Fibroblast of lung (primary cell): ENCODE measurements around the gene HOXC5. TPM values are rescaled to one million over a fixed set of nuclear protein-coding genes. Genes with fewer than 3 reads are reported as not detected.
"Not testable (repeated sequence)": the region's sequence is repeated elsewhere in the genome, so short reads cannot be mapped to it uniquely, and the experiment has no call there.

ENCODE experiments used
- DNase-seq, 2 donors: peaks; one replicate each; pipeline versions ENCODE4 v3.0.0 to v3.0.0-alpha.2; 2010; ENCODE audit warnings: low read depth in 2 of 2
- H2AFZ ChIP-seq: 2 replicates; pipeline ENCODE4 v1.5.1; 2012; ENCODE audit warnings: low read length, control low read depth, inconsistent platforms
- H3K27ac ChIP-seq: 2 replicates; pipeline ENCODE4 v1.5.1; 2011; ENCODE audit warnings: low read length, control low read depth; ENCODE audit not compliant: insufficient read depth
- H3K27me3 ChIP-seq: 2 replicates; pipeline ENCODE4 v1.5.1; 2011; ENCODE audit warnings: mild to moderate bottlenecking, low read length; ENCODE audit not compliant: control insufficient read depth, insufficient read depth
- H3K36me3 ChIP-seq: 2 replicates; pipeline ENCODE4 v1.5.1; 2011; ENCODE audit warnings: low read length; ENCODE audit not compliant: control insufficient read depth, insufficient read depth
- H3K4me1 ChIP-seq: 2 replicates; pipeline ENCODE4 v1.5.1; 2011; ENCODE audit warnings: low read length; ENCODE audit not compliant: control insufficient read depth, insufficient read depth; ENCODE audit errors: extremely low read depth
- H3K4me2 ChIP-seq: 2 replicates; pipeline ENCODE4 v1.5.1; 2011; ENCODE audit warnings: low read length, control low read depth; ENCODE audit not compliant: insufficient read depth; ENCODE audit errors: extremely low read depth
- H3K4me3 ChIP-seq, 4 experiments: fragments of 200-600 bp in 1 of 4; sonication (generic) in 1 of 4; replicated peaks in 1 of 4; 2 replicates each; pipeline ENCODE4 v1.5.1; 2011 to 2016; ENCODE audit warnings: low read length in 4 of 4, low read depth in 3 of 4, mild to moderate bottlenecking in 3 of 4, control low read depth in 2 of 4, inconsistent platforms in 1 of 4, mixed read lengths in 1 of 4; ENCODE audit not compliant: insufficient read depth in 1 of 4; ENCODE audit errors: control extremely low read depth in 1 of 4
- H3K79me2 ChIP-seq: 2 replicates; pipeline ENCODE4 v1.5.1; 2012; ENCODE audit warnings: mild to moderate bottlenecking, low read length, inconsistent platforms; ENCODE audit not compliant: control insufficient read depth, insufficient read depth
- H3K9ac ChIP-seq: 2 replicates; pipeline ENCODE4 v1.5.1; 2011; ENCODE audit warnings: mild to moderate bottlenecking, low read length, control low read depth; ENCODE audit not compliant: insufficient read depth
- H3K9me3 ChIP-seq: 2 replicates; pipeline ENCODE4 v1.5.1; 2012; ENCODE audit warnings: low read depth, low read length; ENCODE audit not compliant: control insufficient read depth, insufficient read depth
- H4K20me1 ChIP-seq: 2 replicates; pipeline ENCODE4 v1.5.1; 2011; ENCODE audit warnings: low read length; ENCODE audit not compliant: control insufficient read depth, insufficient read depth; ENCODE audit errors: extremely low read depth
- CTCF ChIP-seq, 2 donors: IDR thresholded peaks in 1 of 2; conservative IDR thresholded peaks in 1 of 2; 1 replicate in 1 of 2; 2 replicates in 1 of 2; pipeline ENCODE4 v1.5.1; 2011 to 2012; ENCODE audit warnings: low read length in 2 of 2, control low read depth in 1 of 2, inconsistent platforms in 1 of 2, low read depth in 1 of 2, mild to moderate bottlenecking in 1 of 2
- EZH2 ChIP-seq: IDR thresholded peaks from 2 replicates; pipeline ENCODE4 v1.5.1; 2012; ENCODE audit warnings: low read length, control low read depth, mild to moderate bottlenecking; ENCODE audit errors: missing control alignments
- polyA plus RNA-seq, 2 donors: library from polyadenylated mRNA; depleted of rRNA in 1 of 2; stranded (reverse) in 1 of 2; unstranded in 1 of 2; fragments of >200 nt; gene quantifications; 2 replicates each; pipeline ENCODE4 v1.2.1, GENCODE V29; 2011 to 2012; ENCODE audit warnings: missing spikeins in 1 of 2
- total RNA-seq: library from RNA; depleted of rRNA; stranded (reverse); fragments of >200 nt; gene quantifications from 2 replicates; pipeline ENCODE4 v1.2.1, GENCODE V29; 2014

The HOXC5 gene
- total and polyA plus RNA-seq, 2 donors (not counting 1 experiment from before 2014, with no cell fraction given) = under 0.01 to 0.07 TPM

DNA sequence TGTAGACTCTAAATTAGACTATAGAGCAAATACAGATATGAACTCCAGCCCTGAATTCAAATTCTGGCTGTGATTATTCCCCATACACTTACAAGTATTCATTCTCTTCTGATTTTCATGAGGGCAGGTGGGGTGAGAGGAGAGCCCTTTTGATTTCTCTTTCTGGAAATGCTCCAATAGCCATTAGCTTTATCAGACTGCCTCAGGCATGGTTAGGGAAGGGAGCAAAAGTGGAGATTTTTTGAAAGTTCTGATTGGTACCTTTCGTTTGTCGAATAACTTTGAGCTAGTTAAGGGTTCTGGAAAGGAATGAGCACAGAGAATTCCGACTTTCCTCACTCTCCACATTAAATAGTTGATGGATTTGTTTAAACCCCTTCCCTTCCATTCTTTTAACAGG, 7.8 kb downstream of the HOXC5 start:
- no peaks in the 10 kb centered on the region for H3K79me2 ChIP-seq
- H4K20me1 ChIP-seq = no peaks in the 10 kb centered on the region
- H3K9ac ChIP-seq = no peak overlapping the region
- no peak overlapping the region for H3K4me2 ChIP-seq
- TF ChIP-seq EZH2 (no peak), CTCF (conservative IDR thresholded peaks at IDR 0.05 in 1 of 2, IDR thresholded peaks at IDR 0.05 in 1 of 2; ENCODE audit: low read depth in 1 of 2, low read length in 2 of 2) (no peak)
- no peaks in the 10 kb centered on the region for H3K9me3 ChIP-seq
- peaks cover 30% of the 10 kb centered on the region for H3K27me3 ChIP-seq
- DNase-seq = no peak
- H3K4me1 ChIP-seq = no peaks in the 10 kb centered on the region
- H2AFZ ChIP-seq = no peak overlapping the region
- H3K27ac ChIP-seq = no peak overlapping the region
- H3K36me3 ChIP-seq = no peaks in the 10 kb centered on the region
- no peak overlapping the region for H3K4me3 ChIP-seq

GRCh38 chr12:54041097-54041690, 8.3 kb downstream of the HOXC5 start:
- no peaks in the 10 kb centered on the region for H3K9me3 ChIP-seq
- no peaks in the 10 kb centered on the region for H3K79me2 ChIP-seq
- H4K20me1 ChIP-seq = no peaks in the 10 kb centered on the region
- H2AFZ ChIP-seq = no peak overlapping the region
- H3K27ac ChIP-seq = no peak overlapping the region
- H3K4me3 ChIP-seq = no peak overlapping the region
- H3K36me3 ChIP-seq = no peaks in the 10 kb centered on the region
- H3K4me1 ChIP-seq = no peaks in the 10 kb centered on the region
- no peak overlapping the region for H3K4me2 ChIP-seq
- TF ChIP-seq CTCF (conservative IDR thresholded peaks at IDR 0.05 in 1 of 2, IDR thresholded peaks at IDR 0.05 in 1 of 2; ENCODE audit: low read depth in 1 of 2, low read length in 2 of 2) = no peak
- no peak for TF ChIP-seq EZH2
- peaks cover 30% of the 10 kb centered on the region for H3K27me3 ChIP-seq
- DNase-seq = no peak
- no peak overlapping the region for H3K9ac ChIP-seq

GRCh38 chr12:54042033-54042432, 9.2 kb downstream of the HOXC5 start:
- peaks cover 35% of the 10 kb centered on the region for H3K27me3 ChIP-seq
- not testable (repeated sequence) for H3K4me2 ChIP-seq, H3K4me1 ChIP-seq, H3K36me3 ChIP-seq, H2AFZ ChIP-seq, H3K79me2 ChIP-seq, DNase-seq, H3K9ac ChIP-seq, H3K27ac ChIP-seq, H4K20me1 ChIP-seq, H3K9me3 ChIP-seq, H3K4me3 ChIP-seq
